GM19035 (cell line): ENCODE results near the gene OGDHL.
"Not testable (repeated sequence)": the region's sequence is repeated elsewhere in the genome, so short reads cannot be mapped to it uniquely, and the experiment has no call there.

Experiments
- ATAC-seq: cut with Tn5 transposase; IDR thresholded peaks from one replicate; pipeline ENCODE4 v1.9.1; 2021; ENCODE audit not compliant: unreplicated experiment

OGDHL gene

GRCh38 chr10:49758249-49758930 lies 3.7 kb downstream of the OGDHL start:
- no peak for ATAC-seq

GRCh38 chr10:49756641-49757040 lies 5.5 kb downstream of the OGDHL start:
- ATAC-seq, result no peak

GRCh38 chr10:49756031-49756430 lies 6.1 kb downstream of the OGDHL start:
- ATAC-seq, result no peak

GRCh38 chr10:49754951-49755350 lies 7.2 kb downstream of the OGDHL start:
- not testable (repeated sequence) for ATAC-seq

GRCh38 chr10:49752584-49752983 lies 9.5 kb downstream of the OGDHL start:
- ATAC-seq, result no peak

- ATAC-seq, result no peak
Measured at GRCh38 chr10:49751636-49752510, 10.2 kb downstream of the OGDHL start.

- ATAC-seq, result no peak
Measured at GRCh38 chr10:49751216-49751615, 10.9 kb downstream of the OGDHL start.

GRCh38 chr10:49750546-49750945 lies 11.6 kb downstream of the OGDHL start:
- ATAC-seq, result no peak

GRCh38 chr10:49749556-49750491 lies 12.3 kb downstream of the OGDHL start:
- ATAC-seq, result no peak

GRCh38 chr10:49749144-49749543 lies 13.0 kb downstream of the OGDHL start:
- ATAC-seq, result no peak

- ATAC-seq, result no peak
Measured at GRCh38 chr10:49748006-49748405, 14.1 kb downstream of the OGDHL start.

GRCh38 chr10:49747303-49747646 lies 14.8 kb downstream of the OGDHL start:
- ATAC-seq, result no peak

- ATAC-seq, result no peak
Measured at GRCh38 chr10:49746626-49747302, 15.4 kb downstream of the OGDHL start.

GRCh38 chr10:49745756-49746155 lies 16.4 kb downstream of the OGDHL start:
- ATAC-seq, result no peak

- ATAC-seq, result no peak
Measured at GRCh38 chr10:49744924-49745605, 17.1 kb downstream of the OGDHL start.

- ATAC-seq, result no peak
Measured at GRCh38 chr10:49744091-49744685, 17.9 kb downstream of the OGDHL start.

- no peak for ATAC-seq
Measured at GRCh38 chr10:49743464-49744075, 18.6 kb downstream of the OGDHL start.

GRCh38 chr10:49742683-49743463 lies 19.2 kb downstream of the OGDHL start:
- no peak for ATAC-seq
